Astrocyte (in vitro differentiated cells and primary cell): ENCODE measurements around the gene TRUB1.

Source experiments
- CTCF ChIP-seq: IDR thresholded peaks from 2 replicates; pipeline ENCODE4 v1.5.1; 2011; ENCODE audit warnings: low read depth, mild to moderate bottlenecking, inconsistent platforms, low read length, moderate library complexity; ENCODE audit not compliant: insufficient read depth
- EZH2 ChIP-seq: IDR thresholded peaks from 2 replicates; pipeline ENCODE4 v1.6.1; 2012; ENCODE audit warnings: mild to moderate bottlenecking, low read length, inconsistent platforms; ENCODE audit not compliant: insufficient read depth

- TF ChIP-seq EZH2 (no peak), CTCF (no peak)
Observed at GRCh38 chr10:115024371-115024770, 86.4 kb downstream of the TRUB1 start.
